SKM-1 treated with dmso at 0.1 percent for 144 hours (cell line): ENCODE data around the gene PLCB1.

Experiments used
- DNase-seq: peaks from one replicate; lab custom pipeline; 2025; ENCODE audit not compliant: unreplicated experiment; lab: John Stamatoyannopoulos, UW

Gene PLCB1

GRCh38 chr20:8909596-8909995, 777.5 kb downstream of the PLCB1 start:
- DNase-seq = no peak

DNA sequence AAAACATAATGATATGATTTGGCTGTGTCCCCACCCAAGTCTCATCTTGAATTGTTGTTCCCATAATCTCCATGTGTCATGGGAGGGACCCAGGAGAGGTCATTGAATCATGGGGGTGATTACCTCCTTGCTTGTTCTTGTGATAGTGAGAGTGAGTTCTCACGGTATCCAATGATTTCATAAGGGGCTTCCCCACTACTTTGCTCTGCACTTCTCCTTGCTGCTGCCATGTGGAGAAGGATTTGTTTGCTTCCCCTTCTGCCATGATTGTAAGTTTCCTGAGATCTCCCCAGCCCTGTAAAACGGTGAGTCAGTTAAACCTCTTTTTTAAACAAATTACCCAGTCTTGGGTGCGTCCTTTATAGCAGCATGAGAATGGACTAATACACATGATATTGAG, 780.0 kb downstream of the PLCB1 start:
- no peak for DNase-seq

DNA sequence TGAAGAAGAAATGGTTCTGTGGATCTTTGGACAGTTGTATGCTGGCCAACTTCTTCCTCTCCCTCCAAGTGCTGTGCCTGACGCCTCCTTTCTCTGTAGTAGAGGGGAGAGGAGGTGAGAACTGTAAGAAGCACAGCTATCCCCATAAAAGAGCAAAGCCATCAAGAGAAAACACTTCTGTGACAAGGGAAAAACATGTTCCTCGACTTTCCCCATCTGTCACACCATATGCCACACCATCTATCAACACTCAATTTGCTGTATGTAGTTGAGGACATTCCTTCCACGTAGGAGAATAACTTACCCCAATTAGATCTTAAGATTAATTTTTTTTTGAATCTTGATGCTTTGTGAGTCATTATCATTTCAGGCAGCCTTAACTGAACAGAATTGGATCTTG, 780.7 kb downstream of the PLCB1 start:
- DNase-seq = no peak

DNA sequence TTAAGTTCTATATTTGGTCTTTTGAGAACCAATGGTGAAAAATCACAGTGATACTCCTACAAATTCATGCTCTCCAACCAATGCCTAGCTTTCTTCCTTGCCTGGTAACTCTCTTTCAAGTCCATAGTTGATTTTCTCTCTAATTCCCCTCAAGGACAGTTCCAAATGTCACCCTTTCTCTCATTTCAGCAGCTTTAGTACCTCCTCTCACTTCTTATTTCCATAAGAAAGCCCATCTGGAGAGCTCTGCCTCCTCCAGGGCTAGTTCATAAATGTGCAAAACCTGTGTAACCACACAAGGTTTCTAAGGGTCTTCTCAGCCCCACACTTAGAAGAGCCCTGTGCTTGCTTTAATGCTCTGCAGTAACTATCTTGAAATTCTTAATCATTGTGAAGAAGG, 781.4 kb downstream of the PLCB1 start:
- DNase-seq = no peak

GRCh38 chr20:8914421-8914820, 782.4 kb downstream of the PLCB1 start:
- DNase-seq = no peak

GRCh38 chr20:8917084-8917483, 785.0 kb downstream of the PLCB1 start:
- DNase-seq = no peak

GRCh38 chr20:8918145-8918544, 786.1 kb downstream of the PLCB1 start:
- no peak for DNase-seq

GRCh38 chr20:8924539-8924938, 792.5 kb downstream of the PLCB1 start:
- no peak for DNase-seq

GRCh38 chr20:8930726-8931125, 798.7 kb downstream of the PLCB1 start:
- no peak for DNase-seq

DNA sequence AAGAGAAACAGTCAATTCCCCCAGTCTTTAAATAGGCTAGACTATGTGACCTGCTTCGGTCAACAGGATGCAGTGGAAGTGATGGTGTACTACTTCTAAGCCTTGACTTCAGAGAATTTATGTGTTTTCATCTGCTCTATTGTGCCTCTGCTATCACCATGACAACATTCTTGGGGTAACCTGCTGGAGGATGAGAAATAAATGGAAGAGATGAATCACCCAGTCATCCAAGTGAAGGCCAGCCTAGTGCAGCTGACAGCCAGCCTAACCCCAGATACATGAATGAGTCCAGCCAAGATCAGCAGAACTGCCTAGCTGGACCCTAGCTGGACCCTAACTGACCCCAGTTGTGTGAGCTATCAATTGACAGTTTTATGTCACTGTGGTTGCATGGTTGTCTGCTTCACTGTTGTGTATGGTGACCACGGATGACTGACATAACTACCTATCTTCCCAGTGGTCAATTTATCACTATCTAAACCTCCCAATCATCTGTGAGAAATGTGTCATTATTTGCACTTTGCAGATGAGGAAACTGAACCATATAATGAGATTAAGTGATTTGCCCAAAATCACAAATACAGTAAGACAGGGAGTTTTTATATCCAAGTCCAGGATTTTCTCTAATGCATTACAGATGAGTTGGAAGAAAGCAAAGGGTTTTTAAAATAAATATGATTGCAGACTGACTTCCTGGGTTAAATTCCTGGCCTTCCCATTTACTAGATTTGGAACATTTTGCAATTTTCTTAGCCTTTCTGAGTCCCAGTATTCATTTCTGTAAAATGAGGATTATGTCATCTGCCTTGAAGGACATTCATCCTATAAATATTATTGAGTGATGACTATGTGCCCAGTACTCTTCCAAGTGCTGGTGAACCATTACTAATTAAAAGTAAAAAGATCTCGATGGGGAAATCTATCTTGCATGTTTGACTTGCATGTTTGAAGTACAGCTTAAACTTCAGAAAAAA, 800.4 kb downstream of the PLCB1 start:
- DNase-seq = no peak

DNA sequence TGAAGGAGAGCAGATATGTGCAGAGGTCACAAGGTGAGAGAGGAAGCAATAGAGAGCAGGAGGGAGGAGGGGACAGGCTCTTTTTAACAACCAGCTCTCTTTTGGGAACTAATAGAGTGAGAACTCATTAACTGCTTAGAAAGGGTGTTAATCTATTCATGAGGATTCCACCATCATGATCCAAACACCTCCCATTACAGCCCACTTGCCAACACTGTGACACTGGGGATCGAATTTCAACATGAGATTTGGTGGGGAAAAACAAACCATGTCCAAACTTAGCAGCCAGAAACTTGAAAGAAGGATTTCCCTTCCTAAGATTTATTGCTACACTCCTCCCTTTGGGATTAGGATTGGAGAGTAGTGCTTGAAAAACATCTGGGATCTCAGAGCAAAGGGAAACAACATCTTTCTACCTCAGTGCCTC, 801.3 kb downstream of the PLCB1 start:
- DNase-seq = no peak

DNA sequence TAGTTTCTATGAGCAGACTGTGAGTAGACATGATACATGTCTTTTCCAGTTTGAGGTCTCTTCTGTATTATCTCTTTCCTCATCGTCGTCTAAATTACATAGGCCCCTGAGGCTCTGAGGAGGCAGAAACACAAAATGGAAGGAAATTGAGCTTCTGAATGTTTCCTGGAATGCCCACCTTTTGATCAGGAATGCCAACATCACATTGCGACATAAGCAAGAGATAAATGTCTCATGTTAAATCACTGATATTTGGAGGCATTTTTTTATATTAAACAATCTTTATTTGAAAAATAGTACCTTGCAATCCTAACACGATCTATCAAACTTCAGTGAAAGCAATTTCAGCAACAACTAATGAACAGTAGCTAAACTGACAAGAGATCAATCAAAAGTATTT, 802.3 kb downstream of the PLCB1 start:
- DNase-seq = no peak
